CD4-positive, alpha-beta T cell treated with Interferon alpha-2 for 1 hour (primary cell): Measurements from ENCODE around the gene PAIP2.

Source experiments
- DNase-seq, 2 donors: peaks; one replicate each; pipeline ENCODE4 v3.0.0-alpha.2; 2020 to 2022

Gene PAIP2

GRCh38 chr5:139414581-139415130 lies 73.0 kb downstream of the PAIP2 start:
- peak in 1 of 2 donors; percentile 14 for DNase-seq

GRCh38 chr5:139415221-139415861 lies 73.7 kb downstream of the PAIP2 start:
- DNase-seq, result no peak

GRCh38 chr5:139415869-139416268 lies 74.2 kb downstream of the PAIP2 start:
- DNase-seq, result no peak

- no peak for DNase-seq
Observed at GRCh38 chr5:139416651-139417050, 75.0 kb downstream of the PAIP2 start.

GRCh38 chr5:139417214-139417613 lies 75.6 kb downstream of the PAIP2 start:
- no peak for DNase-seq

- no peak for DNase-seq
Observed at GRCh38 chr5:139418793-139419192, 77.1 kb downstream of the PAIP2 start.
